GM21576 (cell line): ENCODE results near the gene CRACDL.

Source experiments
- ATAC-seq: cut with Tn5 transposase; IDR thresholded peaks from one replicate; pipeline ENCODE4 v1.9.1; 2021; ENCODE audit warnings: mild to moderate bottlenecking, moderate library complexity; ENCODE audit not compliant: unreplicated experiment

Gene CRACDL

GRCh38 chr2:98866033-98866432 is 70.0 kb downstream of the CRACDL start:
- no peak for ATAC-seq

GRCh38 chr2:98861601-98862000 is 74.4 kb downstream of the CRACDL start:
- ATAC-seq, result no peak

GRCh38 chr2:98859323-98859722 is 76.7 kb downstream of the CRACDL start:
- no peak for ATAC-seq

- ATAC-seq, result no peak
Measured at GRCh38 chr2:98857001-98857400, 79.0 kb downstream of the CRACDL start.

GRCh38 chr2:98854682-98855081 is 81.3 kb downstream of the CRACDL start:
- no peak for ATAC-seq

GRCh38 chr2:98852932-98853331 is 83.1 kb downstream of the CRACDL start:
- no peak for ATAC-seq

- ATAC-seq, result no peak
Measured at GRCh38 chr2:98850074-98850473, 86.0 kb downstream of the CRACDL start.

GRCh38 chr2:98849113-98849512 is 86.9 kb downstream of the CRACDL start:
- ATAC-seq, result no peak

GRCh38 chr2:98847853-98848252 is 88.2 kb downstream of the CRACDL start:
- ATAC-seq, result no peak

- no peak for ATAC-seq
Measured at GRCh38 chr2:98846041-98846440, 90.0 kb downstream of the CRACDL start.

GRCh38 chr2:98842136-98842535 is 93.9 kb downstream of the CRACDL start:
- ATAC-seq, result no peak

GRCh38 chr2:98839292-98839691 is 96.7 kb downstream of the CRACDL start:
- no peak for ATAC-seq

- no peak for ATAC-seq
Measured at GRCh38 chr2:98835831-98836385, 100.1 kb downstream of the CRACDL start.

GRCh38 chr2:98833917-98834263 is 102.1 kb downstream of the CRACDL start:
- ATAC-seq, result no peak

GRCh38 chr2:98833172-98833916 is 102.7 kb downstream of the CRACDL start:
- no peak for ATAC-seq

- no peak for ATAC-seq
Measured at GRCh38 chr2:98832172-98832571, 103.9 kb downstream of the CRACDL start.

GRCh38 chr2:98830571-98831145 is 105.4 kb downstream of the CRACDL start:
- no peak for ATAC-seq

GRCh38 chr2:98829581-98830270 is 106.3 kb downstream of the CRACDL start:
- no peak for ATAC-seq

GRCh38 chr2:98828793-98829371 is 107.1 kb downstream of the CRACDL start:
- no peak for ATAC-seq

- ATAC-seq, result no peak
Measured at GRCh38 chr2:98828369-98828744, 107.7 kb downstream of the CRACDL start.

- ATAC-seq, result no peak
Measured at GRCh38 chr2:98827625-98828368, 108.2 kb downstream of the CRACDL start.
